GM06990 (cell line): ENCODE results near the gene SLITRK4.

ENCODE experiments used
- DNase-seq: peaks from one replicate; pipeline ENCODE4 v3.0.0-alpha.2; 2011; ENCODE audit not compliant: insufficient read length; ENCODE audit errors: extremely low read depth
- H3K27me3 ChIP-seq: replicated peaks from 2 replicates; pipeline ENCODE4 v1.6.0; 2011; ENCODE audit warnings: low read length; ENCODE audit not compliant: control insufficient read depth, insufficient read depth
- H3K36me3 ChIP-seq: 2 replicates; pipeline ENCODE4 v1.5.1; 2011; ENCODE audit warnings: low read length; ENCODE audit not compliant: control insufficient read depth, insufficient read depth
- H3K4me3 ChIP-seq: replicated peaks from 2 replicates; pipeline ENCODE4 v1.5.1; 2011; ENCODE audit warnings: low read depth, mild to moderate bottlenecking, control low read depth, low read length
- TF ChIP-seq, protein P1 (sequence below): IDR thresholded peaks from 2 replicates; pipeline ENCODE4 v1.5.1; 2011; ENCODE audit warnings: low read length, control low read depth, mild to moderate bottlenecking, inconsistent platforms; ENCODE audit not compliant: insufficient read depth, poor library complexity, severe bottlenecking

The SLITRK4 gene

DNA sequence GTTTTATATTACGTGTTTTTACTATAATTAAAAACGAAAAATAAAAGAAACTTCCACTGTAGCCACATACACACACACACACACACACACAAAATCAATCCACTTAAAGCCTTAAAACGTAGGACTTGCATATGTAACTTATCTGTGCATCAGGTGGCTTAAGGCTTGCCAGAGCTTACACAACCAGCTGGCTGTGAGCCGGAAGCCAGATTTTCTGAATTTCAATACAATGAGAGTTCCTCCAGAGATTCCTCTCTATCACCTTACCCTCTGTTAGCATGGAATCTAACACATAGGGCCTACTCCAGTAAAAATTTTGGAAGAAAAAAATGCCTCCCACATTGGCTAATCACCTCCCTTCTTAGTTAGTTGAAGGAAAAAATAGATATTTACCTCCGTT, 27.9 kb upstream of the SLITRK4 start:
- Histone ChIP-seq H3K27me3 (no peaks in the 10 kb centered on the region), H3K4me3 (no peak overlapping the region), H3K36me3 (no peaks in the 10 kb centered on the region)
- TF ChIP-seq, protein P1, sequence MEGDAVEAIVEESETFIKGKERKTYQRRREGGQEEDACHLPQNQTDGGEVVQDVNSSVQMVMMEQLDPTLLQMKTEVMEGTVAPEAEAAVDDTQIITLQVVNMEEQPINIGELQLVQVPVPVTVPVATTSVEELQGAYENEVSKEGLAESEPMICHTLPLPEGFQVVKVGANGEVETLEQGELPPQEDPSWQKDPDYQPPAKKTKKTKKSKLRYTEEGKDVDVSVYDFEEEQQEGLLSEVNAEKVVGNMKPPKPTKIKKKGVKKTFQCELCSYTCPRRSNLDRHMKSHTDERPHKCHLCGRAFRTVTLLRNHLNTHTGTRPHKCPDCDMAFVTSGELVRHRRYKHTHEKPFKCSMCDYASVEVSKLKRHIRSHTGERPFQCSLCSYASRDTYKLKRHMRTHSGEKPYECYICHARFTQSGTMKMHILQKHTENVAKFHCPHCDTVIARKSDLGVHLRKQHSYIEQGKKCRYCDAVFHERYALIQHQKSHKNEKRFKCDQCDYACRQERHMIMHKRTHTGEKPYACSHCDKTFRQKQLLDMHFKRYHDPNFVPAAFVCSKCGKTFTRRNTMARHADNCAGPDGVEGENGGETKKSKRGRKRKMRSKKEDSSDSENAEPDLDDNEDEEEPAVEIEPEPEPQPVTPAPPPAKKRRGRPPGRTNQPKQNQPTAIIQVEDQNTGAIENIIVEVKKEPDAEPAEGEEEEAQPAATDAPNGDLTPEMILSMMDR, result no peak
- DNase-seq, result no peak

DNA sequence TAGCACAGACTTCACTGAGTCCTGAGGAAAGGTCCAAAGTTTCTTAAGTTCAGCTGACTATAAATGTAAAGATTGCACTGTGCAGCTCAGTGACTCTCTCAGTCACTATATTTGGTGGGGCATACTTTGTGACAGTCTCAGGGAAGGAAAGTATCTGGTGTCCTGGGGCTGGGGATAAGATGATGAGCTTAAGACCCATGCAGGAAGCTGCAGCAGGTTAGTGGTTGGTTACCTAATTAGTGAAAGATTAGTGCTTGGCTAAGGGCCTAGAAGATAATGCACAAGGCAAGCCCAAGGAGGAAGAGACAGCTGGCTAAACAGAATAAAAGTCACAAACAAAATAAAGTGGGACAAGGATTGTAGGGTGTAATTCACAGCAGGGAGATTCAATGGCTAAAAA, 25.4 kb upstream of the SLITRK4 start:
- Histone ChIP-seq H3K27me3 (no peaks in the 10 kb centered on the region), H3K4me3 (no peak overlapping the region), H3K36me3 (no peaks in the 10 kb centered on the region)
- DNase-seq, result no peak
- TF ChIP-seq, protein P1, result no peak

GRCh38 chrX:143648705-143649104, 12.8 kb upstream of the SLITRK4 start:
- H3K27me3 ChIP-seq, result no peaks in the 10 kb centered on the region
- no peak overlapping the region for H3K4me3 ChIP-seq
- H3K36me3 ChIP-seq, result no peaks in the 10 kb centered on the region
- TF ChIP-seq, protein P1, result peak; percentile 17
- DNase-seq, result no peak

- no peak overlapping the region for H3K4me3 ChIP-seq
- TF ChIP-seq, protein P1, result no peak
- H3K27me3 ChIP-seq, result no peaks in the 10 kb centered on the region
- no peaks in the 10 kb centered on the region for H3K36me3 ChIP-seq
- DNase-seq, result no peak
These were observed 6.5 kb upstream of the SLITRK4 start for GRCh38 chrX:143642426-143642825.

GRCh38 chrX:143636831-143637230, 930 bp upstream of the SLITRK4 start:
- H3K4me3 ChIP-seq, result no peak overlapping the region
- TF ChIP-seq, protein P1, result no peak
- H3K36me3 ChIP-seq, result no peaks in the 10 kb centered on the region
- no peak for DNase-seq
- no peaks in the 10 kb centered on the region for H3K27me3 ChIP-seq

DNA sequence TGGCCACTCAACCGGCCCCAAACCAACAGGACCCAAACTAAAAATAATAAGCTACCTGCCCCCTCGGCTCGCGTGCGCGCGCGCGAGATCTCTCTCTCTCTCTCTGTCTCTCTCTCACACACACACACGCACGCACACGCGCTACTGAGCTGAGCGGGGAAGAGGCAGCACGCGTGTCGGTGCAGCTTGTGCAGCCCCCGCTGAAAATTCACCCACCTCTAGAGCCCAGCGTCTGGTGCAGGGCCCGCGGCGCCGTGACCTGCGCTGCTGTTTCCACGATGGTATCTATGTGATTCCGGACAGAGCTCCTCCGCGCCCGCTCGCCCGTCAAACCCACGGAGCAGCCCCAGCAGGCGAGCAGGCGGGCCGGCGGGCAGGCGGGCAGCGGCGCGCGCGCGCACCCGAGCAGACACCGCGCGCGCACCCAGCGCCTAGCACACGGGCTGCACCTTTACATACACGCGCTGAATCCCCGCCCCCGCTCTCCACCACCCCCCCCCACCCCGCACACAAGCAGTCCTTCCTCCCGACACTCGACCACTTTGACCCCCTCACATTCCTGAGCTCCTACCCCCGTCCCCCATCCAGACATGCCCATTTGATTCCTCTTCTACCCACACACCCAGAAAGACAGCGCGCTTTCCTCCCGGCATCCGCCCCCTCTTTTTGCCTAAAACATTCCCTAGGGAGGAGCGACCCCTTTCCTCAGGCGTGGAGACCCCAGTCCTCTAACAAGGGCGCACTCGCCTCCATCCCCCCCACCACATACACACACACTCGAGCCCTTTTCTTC, 1.0 kb downstream of the SLITRK4 start:
- TF ChIP-seq, protein P1, result no peak
- DNase-seq, result no peak

More for the DNA sequence above, 1.0 kb downstream of the SLITRK4 start:
- H3K4me3 ChIP-seq, result no peak overlapping the region
- no peaks in the 10 kb centered on the region for H3K36me3 ChIP-seq
- no peaks in the 10 kb centered on the region for H3K27me3 ChIP-seq
